NCI-H526 (cell line): ENCODE measurements around the gene SRSF4.
A peak's percentile ranks its signal among the peaks of the same experiment; 100 is the strongest.

ENCODE experiments used
- DNase-seq, 2 experiments: peaks; one replicate each; lab custom pipeline; 2025; lab: John Stamatoyannopoulos, UW

SRSF4 gene

GRCh38 chr1:29200906-29201594 is 19.4 kb upstream of the SRSF4 start:
- DNase-seq = no peak

DNA sequence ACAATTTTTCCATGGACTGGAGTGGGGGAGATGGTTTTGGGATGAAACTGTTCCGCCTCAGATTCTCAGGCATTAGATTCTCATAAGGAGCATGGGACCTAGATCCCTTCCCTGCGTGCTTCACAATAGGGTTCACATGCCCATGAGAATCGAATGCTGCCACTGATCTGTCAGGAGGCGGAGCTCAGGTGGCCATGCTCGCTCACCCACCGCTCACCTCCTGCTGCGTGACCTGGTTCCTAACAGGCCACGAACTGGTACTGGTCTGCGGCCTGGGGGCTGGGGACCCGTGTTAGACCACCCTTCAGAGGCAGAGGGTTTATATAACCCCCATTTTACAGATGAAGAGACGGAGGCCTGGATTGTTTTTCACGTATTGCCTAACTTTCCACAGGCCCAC is 16.3 kb upstream of the SRSF4 start:
- DNase-seq = no peak

DNA sequence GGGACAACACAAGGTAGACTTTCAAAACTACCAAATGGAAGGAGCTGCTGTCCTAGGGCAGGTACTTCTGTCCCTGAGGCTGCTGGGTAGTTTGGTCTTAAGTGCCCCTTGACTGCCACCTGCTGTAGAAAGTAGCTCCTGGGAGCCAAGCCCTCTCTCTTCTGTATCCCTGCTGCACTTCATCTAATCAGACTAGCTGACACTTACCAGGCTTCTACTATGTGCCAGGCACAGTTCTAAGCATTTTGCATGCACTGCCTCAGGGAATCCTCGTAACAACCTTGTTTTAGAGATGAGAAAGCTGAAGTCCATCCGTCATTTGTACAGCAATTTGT is 15.9 kb upstream of the SRSF4 start:
- peak in 1 of 2 experiments; percentile 54 for DNase-seq

GRCh38 chr1:29196863-29197589 is 15.3 kb upstream of the SRSF4 start:
- no peak for DNase-seq

GRCh38 chr1:29195881-29196291 is 14.2 kb upstream of the SRSF4 start:
- DNase-seq = no peak

DNA sequence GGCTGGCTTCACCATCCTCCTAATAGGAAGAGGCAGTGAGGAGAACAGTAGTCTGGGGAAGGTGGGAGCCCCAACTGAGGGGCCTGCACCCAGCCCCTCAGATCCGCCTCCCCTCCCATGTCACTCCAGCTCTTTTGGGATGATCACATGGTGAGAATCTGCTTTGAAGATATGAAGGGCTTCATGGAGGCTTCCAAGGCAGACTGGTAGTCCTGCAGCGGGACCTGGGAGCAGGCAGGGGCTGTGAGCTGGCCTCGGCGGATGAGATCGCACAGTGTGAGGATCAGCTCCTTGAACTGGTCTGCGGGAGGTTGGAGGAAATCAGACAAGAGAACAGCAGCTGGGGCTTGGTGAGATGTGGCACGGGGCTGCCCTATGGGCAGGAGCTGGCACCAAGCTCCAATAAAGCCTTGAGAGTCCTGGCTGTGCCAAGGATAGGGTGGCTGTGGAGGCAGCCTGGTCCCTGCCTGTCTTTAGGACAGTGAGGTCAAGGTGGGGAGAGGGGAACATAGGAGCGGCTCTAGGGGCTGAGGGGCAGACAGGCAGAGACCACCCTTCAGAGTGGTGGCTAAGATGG is 12.3 kb upstream of the SRSF4 start:
- no peak for DNase-seq

- DNase-seq = no peak
Observed at GRCh38 chr1:29190718-29191117, 9.0 kb upstream of the SRSF4 start.

DNA sequence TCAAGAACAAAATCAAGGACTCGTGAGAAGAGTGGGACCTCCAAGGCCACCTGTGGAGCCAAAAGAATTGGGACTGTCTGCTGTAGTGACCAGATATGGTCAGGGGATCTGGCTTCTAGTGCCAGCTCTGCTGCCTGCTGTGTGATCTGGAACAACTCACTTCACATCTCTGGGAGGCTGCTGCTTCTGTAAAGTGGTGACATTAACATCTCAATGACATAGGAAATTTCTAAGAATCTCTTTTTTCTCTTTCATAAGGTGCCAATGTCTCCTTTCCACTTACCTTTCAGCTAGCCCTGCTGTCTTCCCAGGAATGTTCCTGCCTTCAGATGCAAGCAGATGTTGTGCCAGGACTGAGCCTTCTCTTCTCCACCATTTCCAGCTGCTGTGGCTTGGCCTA is 5.0 kb upstream of the SRSF4 start:
- DNase-seq = no peak

DNA sequence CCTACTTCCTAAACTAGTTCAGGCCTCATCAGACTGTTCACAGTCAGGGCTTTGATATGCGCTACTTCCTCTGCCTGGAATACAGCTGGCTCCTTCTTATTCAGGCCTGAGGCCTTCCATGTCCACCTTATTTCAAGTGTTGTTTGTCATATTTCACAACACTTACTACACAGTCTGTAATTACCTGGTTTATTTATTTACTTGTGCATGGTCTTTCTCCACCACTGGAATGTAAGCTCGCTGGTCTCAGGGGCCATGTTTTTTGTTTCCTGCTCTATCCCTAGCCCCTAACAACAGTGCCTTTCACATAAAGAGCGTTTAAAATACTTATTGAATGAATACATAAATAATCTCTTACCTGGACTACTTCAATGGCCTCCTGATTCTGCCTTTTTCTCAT is 4.6 kb upstream of the SRSF4 start:
- no peak for DNase-seq

- DNase-seq = no peak
Observed at GRCh38 chr1:29183287-29183686, 1.6 kb upstream of the SRSF4 start.

DNA sequence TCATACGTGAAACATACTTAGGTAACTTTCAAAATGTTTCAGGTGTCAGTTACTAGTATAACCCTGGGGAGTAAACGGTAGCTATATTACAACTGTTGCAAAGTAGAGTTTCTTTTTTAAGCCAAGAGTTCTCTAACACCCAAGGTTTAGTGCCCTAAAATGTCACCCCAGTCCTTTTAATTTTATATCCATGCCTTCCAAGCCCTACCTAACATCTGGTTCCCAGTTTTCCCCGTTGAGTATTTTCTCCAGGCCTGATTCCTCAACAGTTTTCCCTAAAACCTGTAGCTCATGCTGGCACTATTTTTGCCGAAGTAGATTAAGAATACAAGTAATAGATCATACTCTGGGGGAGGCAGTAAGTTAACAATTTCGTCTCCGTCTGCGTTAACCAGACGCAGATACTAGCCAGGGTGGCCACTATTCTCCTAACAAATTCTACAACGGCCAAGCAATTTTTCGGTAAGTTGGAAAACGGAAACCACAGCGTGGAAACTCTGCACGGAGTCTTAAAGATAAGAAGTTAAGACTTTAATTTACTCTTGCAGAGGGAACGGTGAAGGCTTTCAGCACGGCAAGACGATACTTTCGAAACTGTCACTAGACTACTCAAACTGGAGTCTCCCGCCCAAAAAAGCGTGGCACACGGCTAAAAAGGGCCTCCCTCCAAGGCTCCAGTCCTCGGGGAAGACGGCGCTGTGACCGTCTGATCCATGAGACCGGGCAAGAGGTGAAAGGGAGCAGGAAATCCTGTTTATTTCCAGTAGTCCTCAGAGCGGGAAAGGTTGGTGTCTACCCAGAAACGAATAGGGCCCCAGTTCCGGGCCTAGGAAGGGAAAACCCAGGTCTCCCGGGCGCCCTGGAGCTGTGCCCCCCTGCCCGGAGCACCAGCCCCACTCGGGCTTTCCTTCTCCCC is 945 bp downstream of the SRSF4 start:
- no peak for DNase-seq

- peak; percentile 6 to 17 for DNase-seq
Observed at GRCh38 chr1:29179641-29180184, 2.0 kb downstream of the SRSF4 start.

DNA sequence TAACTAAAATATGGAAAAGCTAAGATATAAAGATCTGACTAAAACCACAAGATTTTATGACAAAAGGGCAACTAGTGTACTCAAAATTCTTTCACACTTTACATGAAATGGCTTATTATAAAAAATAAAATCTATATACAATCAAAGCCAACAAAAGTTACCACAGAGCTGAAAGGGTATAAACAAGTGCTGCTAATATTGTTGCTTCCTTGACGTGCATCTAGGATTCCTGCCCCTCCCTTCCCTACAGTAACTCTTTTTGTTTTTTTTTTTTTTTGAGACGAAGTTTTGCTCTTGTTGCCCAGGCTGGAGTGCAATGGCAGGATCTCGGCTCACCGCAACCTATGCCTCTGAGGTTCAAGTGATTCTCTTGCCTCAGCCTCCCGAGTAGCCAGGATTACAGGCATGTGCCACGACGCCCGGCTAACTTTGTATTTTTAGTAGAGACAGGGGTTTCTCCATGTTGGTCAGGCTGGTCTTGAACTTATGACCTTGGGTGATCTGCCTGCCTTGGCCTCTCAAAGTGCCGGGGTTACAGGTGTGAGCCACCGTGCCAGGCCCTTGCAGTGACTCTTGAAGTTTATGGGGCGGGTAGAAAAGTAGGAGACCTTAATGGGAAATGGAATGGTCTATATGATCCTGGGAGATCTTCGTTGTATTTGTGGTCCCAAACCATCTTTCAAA is 4.5 kb downstream of the SRSF4 start:
- no peak for DNase-seq

- no peak for DNase-seq
Observed at GRCh38 chr1:29176576-29176975, 5.1 kb downstream of the SRSF4 start.

DNA sequence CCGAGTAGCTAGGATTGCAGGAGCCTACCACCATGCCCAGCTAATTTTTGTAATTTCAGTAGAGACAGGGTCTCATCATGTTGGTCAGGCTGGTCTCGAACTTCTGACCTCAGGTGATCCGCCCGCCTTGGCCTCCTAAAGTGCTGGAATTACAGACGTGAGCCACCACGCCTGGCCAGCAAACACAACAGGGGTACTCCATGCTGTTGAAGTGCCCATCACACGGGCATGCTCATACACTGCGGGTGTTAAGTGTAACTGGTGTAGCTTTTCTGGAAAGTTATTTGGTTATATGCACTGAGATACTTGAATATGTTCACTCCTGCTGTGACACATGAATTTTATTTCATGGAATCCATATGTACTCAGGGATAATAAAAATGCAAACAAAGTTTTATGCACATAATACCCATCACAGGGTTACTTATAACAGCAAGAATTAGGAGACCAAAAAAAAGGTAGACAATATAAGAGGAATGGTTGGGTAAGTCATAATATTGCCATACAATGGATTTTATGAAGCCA is 9.2 kb downstream of the SRSF4 start:
- no peak for DNase-seq

- no peak for DNase-seq
Observed at GRCh38 chr1:29171521-29171920, 10.2 kb downstream of the SRSF4 start.

DNA sequence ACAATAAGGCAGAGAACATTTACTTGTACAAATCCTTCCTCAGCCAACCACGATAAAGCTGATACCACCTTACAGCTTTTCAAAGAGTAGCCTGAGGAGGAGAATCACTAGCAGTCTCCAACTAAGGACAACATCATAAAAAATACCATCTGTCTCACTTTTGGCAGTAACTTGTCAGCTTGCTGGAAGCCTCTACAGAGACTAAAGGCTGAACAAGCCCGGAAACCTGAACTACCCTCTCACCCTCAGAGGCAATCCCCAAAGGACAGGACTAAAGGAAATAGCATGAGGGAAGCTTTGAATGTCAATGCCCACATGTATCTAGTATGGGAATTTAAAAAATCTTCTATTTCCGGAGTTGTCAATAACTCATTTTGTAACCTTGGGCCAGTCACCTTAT is 10.6 kb downstream of the SRSF4 start:
- DNase-seq = no peak

GRCh38 chr1:29169976-29170375 is 11.7 kb downstream of the SRSF4 start:
- no peak for DNase-seq

DNA sequence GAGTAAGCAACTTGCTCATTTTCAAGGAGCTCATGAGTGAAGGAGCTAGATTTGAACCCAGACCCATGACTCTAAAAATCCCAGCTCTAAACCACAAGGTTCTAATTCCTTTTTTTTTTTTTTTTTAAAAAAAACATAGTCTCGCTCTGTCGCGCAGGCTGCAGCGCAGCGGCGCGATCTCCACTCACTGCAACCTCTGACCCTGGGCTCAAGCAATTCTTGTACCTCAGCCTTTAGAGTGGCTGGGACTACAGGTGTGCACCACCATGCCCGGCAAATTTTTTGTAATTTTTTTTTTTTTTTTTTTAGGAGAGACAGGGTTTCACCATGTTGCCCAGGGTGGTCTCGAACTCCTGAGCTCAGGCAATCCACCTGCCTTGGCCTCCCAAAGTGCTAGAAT is 13.8 kb downstream of the SRSF4 start:
- DNase-seq = no peak

- DNase-seq = no peak
Observed at GRCh38 chr1:29166291-29166878, 15.3 kb downstream of the SRSF4 start.

GRCh38 chr1:29164588-29164987 is 17.1 kb downstream of the SRSF4 start:
- DNase-seq = no peak
